Esophagus muscularis mucosa (tissue), 4 donors: ENCODE measurements around the gene BBLN. TPM values are rescaled to one million over a fixed set of nuclear protein-coding genes. Genes with fewer than 3 reads are reported as not detected.

ENCODE experiments used
- DNase-seq: peaks from one replicate; pipeline ENCODE4 v3.0.0-alpha.2; 2017; ENCODE audit errors: extremely low spot score
- H3K27ac ChIP-seq, 4 donors: fragments of 200-600 bp; sonication (generic); replicated peaks in 1 of 4; 1 replicate in 3 of 4; 2 replicates in 1 of 4; pipeline ENCODE4 v1.5.1; 2016 to 2019; ENCODE audit warnings: mild to moderate bottlenecking in 1 of 4
- H3K27me3 ChIP-seq, 4 donors: fragments of 200-600 bp; sonication (generic); one replicate each; pipeline versions ENCODE4 v1.5.1 to v1.6.0; 2016 to 2019
- H3K36me3 ChIP-seq, 4 donors: fragments of 200-600 bp; sonication (generic); one replicate each; pipeline ENCODE4 v1.5.1; 2016 to 2019
- H3K4me1 ChIP-seq, 4 donors: fragments of 200-600 bp; sonication (generic); one replicate each; pipeline ENCODE4 v1.5.1; 2016 to 2019
- H3K4me3 ChIP-seq, 4 donors: fragments of 200-600 bp; sonication (generic); 1 replicate in 2 of 4; 2 replicates in 2 of 4; pipeline ENCODE4 v1.5.1; 2016 to 2019; ENCODE audit warnings: mild to moderate bottlenecking in 4 of 4, moderate library complexity in 1 of 4
- H3K9me3 ChIP-seq, 4 donors: fragments of 200-600 bp; sonication (generic); 1 replicate in 3 of 4; 2 replicates in 1 of 4; pipeline ENCODE4 v1.5.1; 2016 to 2019
- EP300 ChIP-seq: sonication (generic); formaldehyde crosslinking; IDR thresholded peaks from one replicate; pipeline ENCODE4 v1.6.1; 2017; ENCODE audit warnings: antibody characterized with exemption
- POLR2A ChIP-seq: fragments of 450-650 bp; IDR thresholded peaks from one replicate; pipeline ENCODE4 v1.6.1; 2017; ENCODE audit warnings: antibody characterized with exemption, moderate library complexity, mild to moderate bottlenecking, low read depth
- POLR2AphosphoS5 ChIP-seq, 2 donors: sonication (generic); formaldehyde crosslinking; IDR thresholded peaks; one replicate each; pipeline ENCODE4 v1.6.1; 2017; ENCODE audit warnings: antibody characterized with exemption in 2 of 2
- WGBS: methylation state at CpG from one replicate; pipeline ENCODE4 v1.1.5; 2018; 5-methylcytosine and 5-hydroxymethylcytosine counted together
- intact Hi-C: fragments of 100-400 bp; cut with DNase I; formaldehyde crosslinking; loops from one replicate; pipeline ENCODE4 v1.15.1; 2023
- total RNA-seq, 4 donors: library from RNA; depleted of rRNA; stranded (reverse); fragments of >200 nt; gene quantifications; one replicate each; pipeline versions ENCODE4 v1.1.0 to v1.2.1, GENCODE V29; 2016
- TF ChIP-seq, protein P1 (sequence below), 3 experiments: fragments of 200-600 bp in 2 of 3; fragments of 450-650 bp in 1 of 3; sonication (generic) in 2 of 3; IDR thresholded peaks; one replicate each; pipeline ENCODE4 v1.5.1; 2017 to 2019; ENCODE audit warnings: antibody characterized with exemption in 3 of 3, mild to moderate bottlenecking in 2 of 3, moderate library complexity in 1 of 3

BBLN gene
- total RNA-seq, 4 donors from 2014 or later: 132 to 213 (median 148) TPM

DNA sequence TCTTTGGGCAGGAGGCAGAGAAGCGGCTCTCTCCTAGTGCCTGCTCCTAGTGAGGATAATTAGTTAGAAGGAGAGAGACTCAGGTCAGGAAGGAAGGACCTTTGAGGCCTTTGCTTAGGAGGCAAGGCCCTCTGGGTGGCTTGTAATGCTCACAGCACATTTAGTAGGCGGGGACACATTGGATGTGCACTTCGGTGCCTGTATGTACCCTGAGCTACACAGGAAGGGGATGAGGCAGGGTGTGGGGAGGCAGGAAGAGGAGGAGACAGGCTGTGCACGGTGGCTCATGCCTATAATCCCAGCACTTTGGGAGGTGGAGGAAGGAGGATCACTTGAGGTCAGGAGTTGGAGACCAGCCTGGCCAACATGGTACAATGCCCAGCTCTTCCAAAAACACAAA is 18.0 kb upstream of the BBLN start:
- Histone ChIP-seq H3K36me3 (no peaks in the 10 kb centered on the region), H3K4me3 (no peak overlapping the region), H3K4me1 (no peaks in the 10 kb centered on the region), H3K27me3 (no peaks in the 10 kb centered on the region), H3K9me3 (no peaks in the 10 kb centered on the region), H3K27ac (no peak overlapping the region)
- intact Hi-C loops: no loop called here
- no peak for DNase-seq
- 80% methylated on average over 4 of the region's 4 CpGs for WGBS
- TF ChIP-seq POLR2A: no peak
- TF ChIP-seq, protein P1, sequence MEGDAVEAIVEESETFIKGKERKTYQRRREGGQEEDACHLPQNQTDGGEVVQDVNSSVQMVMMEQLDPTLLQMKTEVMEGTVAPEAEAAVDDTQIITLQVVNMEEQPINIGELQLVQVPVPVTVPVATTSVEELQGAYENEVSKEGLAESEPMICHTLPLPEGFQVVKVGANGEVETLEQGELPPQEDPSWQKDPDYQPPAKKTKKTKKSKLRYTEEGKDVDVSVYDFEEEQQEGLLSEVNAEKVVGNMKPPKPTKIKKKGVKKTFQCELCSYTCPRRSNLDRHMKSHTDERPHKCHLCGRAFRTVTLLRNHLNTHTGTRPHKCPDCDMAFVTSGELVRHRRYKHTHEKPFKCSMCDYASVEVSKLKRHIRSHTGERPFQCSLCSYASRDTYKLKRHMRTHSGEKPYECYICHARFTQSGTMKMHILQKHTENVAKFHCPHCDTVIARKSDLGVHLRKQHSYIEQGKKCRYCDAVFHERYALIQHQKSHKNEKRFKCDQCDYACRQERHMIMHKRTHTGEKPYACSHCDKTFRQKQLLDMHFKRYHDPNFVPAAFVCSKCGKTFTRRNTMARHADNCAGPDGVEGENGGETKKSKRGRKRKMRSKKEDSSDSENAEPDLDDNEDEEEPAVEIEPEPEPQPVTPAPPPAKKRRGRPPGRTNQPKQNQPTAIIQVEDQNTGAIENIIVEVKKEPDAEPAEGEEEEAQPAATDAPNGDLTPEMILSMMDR (IDR thresholded peaks at IDR 0.05): no peak
- no peak for TF ChIP-seq POLR2AphosphoS5 (IDR thresholded peaks at IDR 0.05)
- no peak for TF ChIP-seq EP300

DNA sequence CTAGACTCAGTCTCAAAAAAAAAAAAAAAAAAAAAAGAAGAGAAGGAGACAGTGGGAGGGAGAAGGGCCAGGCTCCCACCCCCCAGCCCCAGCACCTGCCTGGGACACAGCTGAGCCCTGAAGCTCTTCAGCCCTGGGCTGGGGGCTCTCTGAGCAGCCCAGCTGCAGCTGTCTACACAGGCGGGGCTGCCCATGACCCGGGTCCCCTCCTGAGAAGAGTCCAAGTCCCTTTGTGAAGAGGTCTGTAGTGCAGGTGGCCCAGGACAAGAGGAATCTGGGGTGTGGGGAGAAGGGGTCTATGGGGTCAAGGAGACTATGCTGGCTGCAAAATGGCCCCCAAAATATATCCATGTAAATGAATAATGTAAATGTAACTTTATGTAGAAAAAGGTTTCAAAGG is 17.5 kb upstream of the BBLN start:
- WGBS: 93% methylated on average over 2 of the region's 2 CpGs
- TF ChIP-seq, protein P1 (IDR thresholded peaks at IDR 0.05): no peak
- TF ChIP-seq EP300 (no peak), POLR2A (no peak), POLR2AphosphoS5 (IDR thresholded peaks at IDR 0.05) (no peak)
- DNase-seq: no peak
- Histone ChIP-seq H3K4me1 (no peaks in the 10 kb centered on the region), H3K4me3 (no peak overlapping the region), H3K27me3 (no peaks in the 10 kb centered on the region), H3K36me3 (no peaks in the 10 kb centered on the region), H3K27ac (no peak overlapping the region), H3K9me3 (no peaks in the 10 kb centered on the region)
- intact Hi-C loops: no loop called here

DNA sequence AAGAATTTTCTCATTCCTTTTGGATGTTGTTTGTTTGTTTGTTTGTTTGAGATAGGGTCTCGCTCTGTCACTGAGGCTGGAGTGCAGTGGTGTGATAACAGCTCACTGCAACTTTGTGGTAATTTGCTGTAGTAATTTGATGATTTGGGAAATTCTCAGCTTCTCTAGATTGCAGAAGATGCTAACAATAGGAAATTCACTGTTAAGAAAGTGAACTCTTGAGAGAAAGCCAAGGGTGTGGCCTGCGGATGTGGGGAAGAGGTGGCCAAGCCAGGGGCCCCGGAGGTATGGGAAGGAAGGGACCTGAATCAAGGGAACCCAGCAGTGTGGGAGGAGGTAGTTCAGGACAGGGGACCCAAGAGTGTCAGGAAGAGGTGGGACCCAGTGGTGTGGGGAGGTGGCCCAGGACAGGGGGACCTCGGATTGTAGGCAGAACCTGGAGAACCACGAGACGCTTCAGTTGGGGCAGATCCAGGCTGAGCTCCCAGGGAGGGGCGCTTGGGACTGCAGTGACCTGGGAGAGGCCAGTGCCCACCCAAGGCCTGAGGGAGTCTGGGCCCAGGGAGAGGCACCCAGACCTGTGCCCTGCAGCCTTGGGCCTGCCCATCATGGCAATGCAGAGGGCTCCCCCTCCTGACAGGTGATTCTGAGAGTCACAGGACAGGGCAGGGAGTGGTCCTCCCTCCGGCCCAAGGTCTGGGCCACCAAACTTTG is 16.4 kb upstream of the BBLN start:
- Histone ChIP-seq H3K36me3 (no peaks in the 10 kb centered on the region), H3K27me3 (no peaks in the 10 kb centered on the region), H3K4me3 (no peak overlapping the region), H3K9me3 (no peaks in the 10 kb centered on the region), H3K4me1 (peaks cover 0 to 4% (median 3%) of the 10 kb centered on the region in 4 donors), H3K27ac (no peak overlapping the region)
- 73% methylated on average over 7 of the region's 8 CpGs for WGBS
- intact Hi-C loops: no loop called here
- TF ChIP-seq EP300: no peak
- TF ChIP-seq POLR2A: no peak
- no peak for TF ChIP-seq POLR2AphosphoS5 (IDR thresholded peaks at IDR 0.05)
- no peak for DNase-seq

DNA sequence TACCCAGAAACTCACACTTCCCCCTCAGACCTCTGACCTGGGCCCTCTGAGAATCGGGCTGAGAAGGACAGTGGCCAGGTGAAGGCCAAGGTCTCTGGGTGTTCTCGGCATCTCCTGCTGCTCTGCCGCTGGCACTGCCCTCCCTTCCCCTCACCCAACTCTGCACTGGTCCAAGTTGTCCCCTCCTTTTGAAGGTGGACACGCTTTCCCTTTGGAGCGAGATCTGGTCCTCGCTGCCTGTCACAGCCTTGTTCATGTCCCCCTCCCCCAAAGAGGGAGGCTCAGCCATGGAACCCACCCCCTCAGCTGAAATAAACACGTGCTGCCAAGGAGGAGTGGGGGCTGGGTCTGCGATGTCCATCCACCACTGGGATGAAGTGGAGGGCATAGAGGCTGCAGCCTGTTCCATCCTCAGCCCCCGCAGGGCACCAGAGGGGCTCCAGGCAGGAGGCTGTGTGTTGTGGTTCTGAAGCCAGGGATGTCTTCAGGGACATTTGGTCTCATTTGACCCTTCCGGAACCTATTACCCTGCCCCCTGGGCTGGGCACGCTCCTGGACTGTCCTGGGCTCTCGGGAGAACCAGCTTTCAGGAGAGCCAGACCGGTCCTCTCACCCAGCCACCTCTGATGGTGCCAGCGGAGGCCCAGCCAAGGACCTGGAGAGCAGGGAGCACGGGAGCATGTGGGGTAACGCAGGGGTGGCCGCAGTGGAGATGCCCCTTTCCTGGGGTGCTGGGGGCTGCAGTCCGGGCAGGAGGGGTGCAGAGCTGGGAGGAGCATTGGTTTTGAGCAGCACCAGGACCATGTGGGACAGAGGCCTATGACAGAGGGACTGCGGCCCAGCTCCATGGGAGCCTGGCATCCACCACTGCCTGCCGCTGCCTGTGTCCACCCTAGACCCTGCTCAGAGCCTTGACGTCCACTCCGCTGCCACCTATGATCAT is 15.6 kb upstream of the BBLN start:
- no peak for DNase-seq
- Histone ChIP-seq H3K9me3 (no peaks in the 10 kb centered on the region), H3K4me1 (peaks cover 4 to 10% (median 7%) of the 10 kb centered on the region in 4 donors), H3K36me3 (no peaks in the 10 kb centered on the region), H3K4me3 (no peak overlapping the region), H3K27me3 (no peaks in the 10 kb centered on the region), H3K27ac (no peak overlapping the region)
- intact Hi-C loops: no loop called here
- 88% methylated on average over 18 of the region's 22 CpGs for WGBS
- TF ChIP-seq POLR2AphosphoS5 (IDR thresholded peaks at IDR 0.05) (no peak), POLR2A (no peak), EP300 (no peak)
- TF ChIP-seq, protein P1 (IDR thresholded peaks at IDR 0.05): no peak

DNA sequence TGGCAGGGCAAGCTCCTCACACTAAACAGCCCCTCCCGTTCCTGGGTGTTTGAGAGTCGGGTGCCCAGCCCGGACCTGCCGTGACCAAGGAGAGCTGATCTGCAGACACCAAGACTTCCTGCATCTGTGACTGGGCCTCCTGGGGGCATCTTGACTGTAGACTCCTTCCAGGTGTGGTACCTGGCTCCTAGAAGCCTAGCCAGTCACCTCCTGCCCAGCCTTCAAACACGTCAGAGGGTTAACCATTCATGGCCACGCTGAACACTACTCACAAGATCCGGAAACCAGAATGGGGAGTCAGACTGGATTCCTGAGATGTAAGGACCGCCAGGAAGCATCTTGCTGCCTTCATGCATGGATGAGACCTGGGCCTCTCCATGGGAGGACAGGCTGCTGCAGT is 14.5 kb upstream of the BBLN start:
- Histone ChIP-seq H3K4me1 (peaks cover 7 to 12% (median 9%) of the 10 kb centered on the region in 4 donors), H3K36me3 (no peaks in the 10 kb centered on the region), H3K9me3 (no peaks in the 10 kb centered on the region), H3K27ac (no peak overlapping the region), H3K4me3 (no peak overlapping the region), H3K27me3 (no peaks in the 10 kb centered on the region)
- DNase-seq: no peak
- TF ChIP-seq POLR2A: no peak
- no peak for TF ChIP-seq POLR2AphosphoS5 (IDR thresholded peaks at IDR 0.05)
- TF ChIP-seq EP300: no peak
- TF ChIP-seq, protein P1 (IDR thresholded peaks at IDR 0.05): no peak
- intact Hi-C loops: no loop called here
- 100% methylated on average over 2 of the region's 8 CpGs for WGBS
